Testis (tissue), 3 donors: Measurements from ENCODE around the gene MYO1F. TPM values are rescaled to one million over a fixed set of nuclear protein-coding genes. Genes with fewer than 3 reads are reported as not detected.
"Not testable (repeated sequence)": the region's sequence is repeated elsewhere in the genome, so short reads cannot be mapped to it uniquely, and the experiment has no call there.

ENCODE experiments used
- DNase-seq: peaks from one replicate; pipeline ENCODE4 v3.0.0-alpha.2; 2019
- H3K27ac ChIP-seq, 2 donors: fragments of 200-600 bp; sonication (generic); one replicate each; pipeline ENCODE4 v1.5.1; 2019
- H3K27me3 ChIP-seq: fragments of 200-600 bp; sonication (generic); one replicate; pipeline ENCODE4 v1.5.1; 2019
- H3K36me3 ChIP-seq: fragments of 200-600 bp; sonication (generic); one replicate; pipeline ENCODE4 v1.5.1; 2017; ENCODE audit warnings: low read depth; ENCODE audit errors: missing control alignments
- H3K4me1 ChIP-seq: fragments of 200-600 bp; sonication (generic); one replicate; pipeline ENCODE4 v1.5.1; 2019
- H3K4me3 ChIP-seq, 2 donors: fragments of 200-600 bp; sonication (generic); one replicate each; pipeline ENCODE4 v1.5.1; 2017 to 2019
- H3K9me3 ChIP-seq: fragments of 200-600 bp; sonication (generic); one replicate; pipeline ENCODE4 v1.5.1; 2017
- CTCF ChIP-seq, 3 experiments: fragments of 450-650 bp in 2 of 3; fragments of 200-600 bp in 1 of 3; sonication (generic) in 1 of 3; IDR thresholded peaks; one replicate each; pipeline ENCODE4 v1.5.1; 2016 to 2019; ENCODE audit warnings: antibody characterized with exemption in 3 of 3, mild to moderate bottlenecking in 2 of 3, moderate library complexity in 1 of 3
- POLR2A ChIP-seq: fragments of 450-650 bp; IDR thresholded peaks from one replicate; pipeline ENCODE4 v1.6.1; 2017; ENCODE audit warnings: antibody characterized with exemption, mild to moderate bottlenecking, moderate library complexity
- WGBS, 2 donors: methylation state at CpG; one replicate each; pipeline ENCODE4 v1.1.5; 2018; 5-methylcytosine and 5-hydroxymethylcytosine counted together
- intact Hi-C: fragments of 100-400 bp; cut with DNase I; formaldehyde crosslinking; loops from one replicate; pipeline ENCODE4 v1.15.1; 2023; ENCODE audit warnings: low total_unique reads
- polyA plus RNA-seq: library from polyadenylated mRNA; stranded (reverse); fragments of 350-450 nt; fragmentation: Illumina TruSeq; extraction: RNeasy Lipid Tissue Mini Kit (QIAGEN cat#74804); gene quantifications from one replicate; pipeline ENCODE4 v1.2.3, GENCODE V29; 2014; ENCODE audit warnings: low read depth, low replicate concordance; ENCODE audit not compliant: insufficient read depth
- total RNA-seq, 2 donors: library from RNA; depleted of rRNA; stranded (reverse); fragments of >200 nt; gene quantifications; one replicate each; pipeline ENCODE4 v1.2.3, GENCODE V29; 2016

The MYO1F gene
- total and polyA plus RNA-seq, 3 donors from 2014 or later, result 4.7 to 6.7 (median 5.9) TPM

- no peaks in the 10 kb centered on the region for H3K4me1 ChIP-seq
- 90 to 95% methylated on average over 15 of the region's 15 CpGs for WGBS, 2 donors
Observed at GRCh38 chr19:8567522-8568172, 9.6 kb downstream of the MYO1F start.

GRCh38 chr19:8566855-8567254 lies 10.4 kb downstream of the MYO1F start:
- Histone ChIP-seq H3K27me3 (no peaks in the 10 kb centered on the region), H3K9me3 (no peaks in the 10 kb centered on the region), H3K4me1 (no peaks in the 10 kb centered on the region), H3K36me3 (no peaks in the 10 kb centered on the region), H3K27ac (no peak overlapping the region), H3K4me3 (no peak overlapping the region)
- 90 to 93% methylated on average over 7 of the region's 7 CpGs for WGBS, 2 donors
- DNase-seq, result no peak
- TF ChIP-seq CTCF (IDR thresholded peaks at IDR 0.05) (no peak), POLR2A (no peak)
- intact Hi-C loops, result no loop called here

More at GRCh38 chr19:8567522-8568172, 9.6 kb downstream of the MYO1F start:
- Histone ChIP-seq H3K27ac (no peak overlapping the region), H3K9me3 (no peaks in the 10 kb centered on the region), H3K4me3 (no peak overlapping the region), H3K36me3 (no peaks in the 10 kb centered on the region), H3K27me3 (no peaks in the 10 kb centered on the region)
- DNase-seq, result peak; percentile 18
- intact Hi-C loops, result no loop called here
- TF ChIP-seq POLR2A, result no peak
- TF ChIP-seq CTCF (IDR thresholded peaks at IDR 0.05), result no peak

GRCh38 chr19:8564866-8565265 lies 12.4 kb downstream of the MYO1F start:
- H3K36me3 ChIP-seq, H3K27me3 ChIP-seq, H3K4me1 ChIP-seq, H3K4me3 ChIP-seq, H3K27ac ChIP-seq, H3K9me3 ChIP-seq, intact Hi-C loops, DNase-seq: not testable (repeated sequence)
- 83 to 92% methylated on average over 8 of the region's 8 CpGs for WGBS, 2 donors

GRCh38 chr19:8561075-8561764 lies 16.0 kb downstream of the MYO1F start:
- Histone ChIP-seq H3K4me3 (no peak overlapping the region), H3K36me3 (no peaks in the 10 kb centered on the region), H3K4me1 (no peaks in the 10 kb centered on the region), H3K27ac (no peak overlapping the region), H3K9me3 (no peaks in the 10 kb centered on the region), H3K27me3 (no peaks in the 10 kb centered on the region)
- no peak for TF ChIP-seq CTCF (IDR thresholded peaks at IDR 0.05)
- TF ChIP-seq POLR2A, result no peak
- DNase-seq, result no peak
- intact Hi-C loops, result no loop called here
- WGBS, 2 donors, result 64 to 74% methylated on average over 2 of the region's 2 CpGs

GRCh38 chr19:8558325-8558724 lies 18.9 kb downstream of the MYO1F start:
- no peak overlapping the region for H3K4me3 ChIP-seq
- intact Hi-C loops, result no loop called here
- no peak for DNase-seq
- WGBS, 2 donors, result 72 to 81% methylated on average over 2 of the region's 2 CpGs
- H3K27me3 ChIP-seq, result no peaks in the 10 kb centered on the region
- H3K4me1 ChIP-seq, result no peaks in the 10 kb centered on the region
- TF ChIP-seq POLR2A, result no peak
- no peak for TF ChIP-seq CTCF (IDR thresholded peaks at IDR 0.05)
- no peaks in the 10 kb centered on the region for H3K36me3 ChIP-seq
- no peaks in the 10 kb centered on the region for H3K9me3 ChIP-seq
- H3K27ac ChIP-seq, result no peak overlapping the region
